Activated CD8-positive, alpha-beta memory T cell treated with anti-CD3 and anti-CD28 coated beads, Interleukin-2, amount 50 U/mL, for 24 hours (primary cell): ENCODE measurements around the gene ASB2.
A peak's percentile ranks its signal among the peaks of the same experiment; 100 is the strongest.

Experiments used
- DNase-seq: peaks from one replicate; pipeline ENCODE4 v3.0.0-alpha.2; 2020; ENCODE audit errors: extremely low read depth

The ASB2 gene

DNA sequence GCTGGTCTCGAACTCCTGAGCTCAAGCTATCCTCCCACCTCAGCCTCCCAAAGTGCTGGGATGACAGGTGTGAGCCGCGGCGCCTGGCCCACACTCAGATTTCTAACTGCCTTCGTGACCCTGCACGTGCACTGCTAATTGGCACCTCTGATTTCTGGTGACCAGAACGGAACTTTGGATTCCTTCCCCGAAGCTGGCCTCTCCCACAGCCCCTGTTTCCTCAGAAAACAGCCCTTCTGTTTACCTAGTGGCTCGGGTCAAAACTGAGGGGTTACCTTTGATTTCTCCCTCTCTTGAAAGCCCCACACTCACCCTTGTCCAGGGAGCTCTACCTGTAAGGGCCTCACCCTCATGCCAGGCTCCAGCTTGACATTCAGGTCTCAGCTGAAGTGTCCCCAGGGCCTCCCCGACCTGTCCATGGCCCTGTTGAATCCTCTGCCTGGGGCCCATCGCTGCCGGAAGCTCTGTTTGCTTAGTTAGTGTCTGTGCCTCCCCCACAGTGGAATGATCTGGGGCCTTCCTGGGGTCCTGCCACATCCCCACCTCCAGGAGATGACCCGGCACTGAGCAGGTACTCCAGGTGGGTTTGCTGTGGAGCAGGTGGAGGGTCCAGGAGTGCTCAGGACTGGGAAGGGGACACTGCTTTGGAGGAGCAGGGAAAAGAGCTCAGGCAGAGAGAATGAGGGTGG is 73.6 kb downstream of the ASB2 start:
- DNase-seq = no peak

DNA sequence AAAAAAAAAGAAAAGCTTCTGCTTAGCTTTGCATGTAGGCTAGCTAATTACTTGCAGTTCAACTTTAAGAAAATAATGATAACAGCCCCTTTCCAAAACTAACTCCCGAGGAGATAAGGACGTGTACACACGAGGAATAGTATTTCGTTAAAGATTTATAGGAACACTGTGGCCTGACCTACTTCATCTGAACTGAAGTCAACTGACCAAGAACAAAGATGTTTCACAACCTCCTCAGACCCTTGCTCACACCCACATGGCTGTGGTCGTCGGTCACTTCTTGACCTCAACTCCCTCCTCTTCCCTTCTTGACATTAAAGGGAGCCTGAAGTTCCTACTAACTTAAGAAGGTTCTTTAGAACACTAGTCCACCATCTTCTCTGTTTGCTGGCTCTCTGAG is 74.6 kb downstream of the ASB2 start:
- DNase-seq = no peak

DNA sequence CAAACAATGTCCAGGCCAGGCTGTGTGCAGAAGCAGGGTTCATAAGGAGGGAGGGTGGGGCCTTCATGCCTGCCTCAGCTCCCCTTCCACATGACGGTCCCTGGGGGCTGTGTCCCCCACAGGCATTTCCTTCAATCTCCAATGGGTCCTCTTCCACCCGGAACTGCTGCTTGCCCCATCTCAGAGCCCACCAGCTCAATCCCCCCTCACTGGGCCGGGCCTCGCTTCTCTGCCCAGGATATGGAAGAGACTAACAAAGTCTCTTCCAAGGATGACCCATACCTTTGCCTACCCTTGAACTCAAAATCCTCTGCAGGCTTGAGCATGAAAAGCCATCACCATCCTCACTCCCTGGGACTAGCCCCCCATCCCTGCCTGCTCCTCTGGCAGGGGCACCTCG is 77.6 kb downstream of the ASB2 start:
- DNase-seq = no peak

DNA sequence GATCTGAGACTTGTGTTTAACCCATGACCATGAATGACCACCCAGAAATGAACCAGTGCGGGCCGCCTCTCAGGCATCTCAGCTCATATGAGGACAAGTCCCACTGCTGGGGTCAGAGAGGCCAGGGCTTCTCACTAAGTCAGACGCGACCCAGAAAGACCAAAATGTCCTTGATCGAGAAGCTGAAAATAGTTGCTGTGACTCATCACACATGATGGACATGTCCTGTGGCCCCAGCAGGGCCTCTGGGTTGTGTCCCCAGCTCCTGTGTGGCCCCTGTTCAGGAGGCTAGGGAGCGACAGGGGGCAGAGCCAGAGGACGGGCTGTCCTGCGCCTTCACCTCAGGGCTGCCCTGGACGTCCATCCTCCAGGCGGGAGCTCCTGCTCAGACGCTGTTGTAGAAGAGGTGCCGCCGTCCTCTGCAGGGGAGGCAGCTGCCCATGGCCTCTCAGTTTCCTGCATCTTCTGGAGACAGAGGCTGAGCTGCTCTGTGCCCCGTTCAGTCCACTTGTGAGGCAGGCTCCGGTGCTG is 78.2 kb downstream of the ASB2 start:
- DNase-seq = no peak

DNA sequence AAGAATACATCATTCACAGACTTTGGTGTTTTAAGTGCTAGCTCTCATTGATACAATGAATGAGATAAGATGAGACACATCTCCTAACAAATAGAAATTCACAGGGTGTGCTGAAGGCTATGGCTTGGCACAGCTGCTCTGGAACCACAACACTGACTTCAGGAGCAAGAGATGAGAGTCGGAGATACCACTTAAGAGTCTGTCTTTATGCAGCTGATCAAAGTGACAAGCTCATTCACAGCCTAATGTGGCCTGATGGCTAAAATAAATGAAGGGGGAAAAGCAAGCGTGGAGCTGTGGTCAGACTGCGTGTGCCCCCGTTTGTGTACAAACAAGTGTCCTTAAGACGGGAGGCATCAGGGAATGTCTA is 78.9 kb downstream of the ASB2 start:
- DNase-seq = no peak

DNA sequence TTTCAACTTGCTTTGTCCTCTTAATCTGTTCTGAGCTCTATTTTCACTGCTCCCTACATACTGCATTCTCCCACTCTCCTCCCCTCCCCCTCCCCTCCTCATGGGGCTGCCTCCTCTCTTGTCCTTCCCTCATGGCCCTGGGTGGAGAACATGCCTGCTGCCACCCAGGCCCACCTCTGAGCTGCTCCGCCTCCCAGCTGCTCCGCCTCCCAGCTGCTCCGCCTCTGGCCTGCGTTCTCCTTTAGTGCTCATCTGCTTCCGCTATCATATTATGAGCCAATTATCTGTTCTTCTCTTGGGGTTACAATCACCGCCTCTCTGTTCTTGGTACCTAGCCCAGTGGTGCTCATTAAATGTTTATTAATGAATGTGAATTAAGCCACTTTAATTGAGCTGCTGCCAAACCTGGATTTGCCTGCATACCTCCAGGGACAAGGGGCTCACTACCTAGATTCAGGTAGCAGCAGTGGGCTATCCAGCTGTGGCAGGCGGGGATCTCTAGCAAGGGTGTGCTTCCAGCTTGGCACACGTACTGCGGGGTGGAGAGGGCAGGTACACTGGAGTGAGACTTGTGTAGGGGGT is 81.3 kb downstream of the ASB2 start:
- no peak for DNase-seq

DNA sequence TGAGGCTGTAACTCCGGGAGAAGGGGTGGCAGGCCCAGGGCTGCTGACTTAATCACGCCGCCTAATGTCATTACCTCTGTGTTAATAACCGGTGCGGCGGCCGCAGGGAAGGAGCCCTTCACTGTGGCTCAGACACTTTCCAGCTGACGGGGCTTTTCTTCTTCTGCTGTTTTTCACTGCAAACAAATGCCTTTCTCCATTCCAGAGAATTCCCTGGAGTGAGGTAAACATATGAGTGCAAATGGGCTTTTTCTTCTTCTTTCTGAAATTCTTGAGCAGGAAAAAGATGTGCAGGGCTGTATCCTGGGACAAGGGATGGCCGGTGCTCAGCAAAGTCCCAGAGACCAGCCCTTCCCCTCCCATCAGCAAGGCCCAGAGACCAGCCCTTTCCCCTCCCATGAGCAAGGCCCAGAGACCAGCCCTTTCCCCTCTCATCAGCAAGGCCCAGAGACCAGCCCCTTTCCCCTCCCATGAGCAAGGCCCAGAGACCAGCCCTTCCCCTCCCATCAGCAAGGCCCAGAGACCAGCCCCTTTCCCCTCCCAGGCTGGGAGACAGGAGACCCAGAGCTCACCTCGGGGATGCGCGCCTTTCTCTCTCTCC is 82.6 kb downstream of the ASB2 start:
- DNase-seq = no peak

DNA sequence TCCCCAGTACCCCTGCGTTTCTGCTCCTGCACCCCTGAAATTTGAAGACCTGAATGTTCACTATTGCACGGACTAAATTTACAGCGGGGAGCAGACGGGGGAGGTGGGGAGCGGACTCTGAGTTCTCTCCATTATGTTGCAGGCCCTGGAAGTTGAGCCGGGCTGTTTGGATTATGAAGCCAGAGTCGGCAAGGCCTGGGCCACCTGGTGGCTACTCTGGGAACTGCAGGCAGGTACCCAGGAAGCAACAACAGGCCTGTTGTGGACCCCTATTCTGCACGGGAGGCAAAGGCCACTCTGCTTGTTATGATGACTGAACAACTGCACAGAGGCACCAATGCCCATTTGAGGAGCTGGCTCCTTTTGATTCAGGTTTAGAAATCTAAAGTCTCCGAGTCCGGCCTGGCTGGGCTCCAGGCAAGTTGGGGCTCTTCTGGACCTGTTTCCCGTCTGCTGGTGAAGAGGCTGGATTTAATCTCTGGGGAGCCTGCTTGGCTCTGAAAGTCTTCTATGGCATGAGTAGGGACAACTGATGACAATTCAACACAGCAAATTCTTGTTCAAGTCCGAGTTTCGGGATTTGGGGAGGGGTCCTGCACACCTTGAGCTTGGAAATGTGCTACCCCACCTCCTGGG is 83.3 kb downstream of the ASB2 start:
- DNase-seq = peak; percentile 35

DNA sequence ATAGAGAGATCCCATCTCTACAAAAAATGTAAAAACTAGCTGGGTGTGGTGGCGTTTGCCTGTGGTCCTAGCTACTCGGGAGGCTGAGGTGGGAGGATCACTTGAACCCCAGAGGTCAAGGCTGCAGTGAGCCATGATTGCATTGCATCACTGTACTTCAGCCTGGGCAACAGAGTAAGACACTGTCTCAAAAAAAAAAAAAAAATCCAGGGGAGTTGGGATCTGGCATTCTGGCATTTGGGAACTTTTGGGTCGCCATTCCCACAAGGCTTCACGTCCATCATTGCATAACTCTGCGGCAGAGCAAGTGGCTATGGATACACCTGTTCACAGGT is 83.9 kb downstream of the ASB2 start:
- no peak for DNase-seq

DNA sequence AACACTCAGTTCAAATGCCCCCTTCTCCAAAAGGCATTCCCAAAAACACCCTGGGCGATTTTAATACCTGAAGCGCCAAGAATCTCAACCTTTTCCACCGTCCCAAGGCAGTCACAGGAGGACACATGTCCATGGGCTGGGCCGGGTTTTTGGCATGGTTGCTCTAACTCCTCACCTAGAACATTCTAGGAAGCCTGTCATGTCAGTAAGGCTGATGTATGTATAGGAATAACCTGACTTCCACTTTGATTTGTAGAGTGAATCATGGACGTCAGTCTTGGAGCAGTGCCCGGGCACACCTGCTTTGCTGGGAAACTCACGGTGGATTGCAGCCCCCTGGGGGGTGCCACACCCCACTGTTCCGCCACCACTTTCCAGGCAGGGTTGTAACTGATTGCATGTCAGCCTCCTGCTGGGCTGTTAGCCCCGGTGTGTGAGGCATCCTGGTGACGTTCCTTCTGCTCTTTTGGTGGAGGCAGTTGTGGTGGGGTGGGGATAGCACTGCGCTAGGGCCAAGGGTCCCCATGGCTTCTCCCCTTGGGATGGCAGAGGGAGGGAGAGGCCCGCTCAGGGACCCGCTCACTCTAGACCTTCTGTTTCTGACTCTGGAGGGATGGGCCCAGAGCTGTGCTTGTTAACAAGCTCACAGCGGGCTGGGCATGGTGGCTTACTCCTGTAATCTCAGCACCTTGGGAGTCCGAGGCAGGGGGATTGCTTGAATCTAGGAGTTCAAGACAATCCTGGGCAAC is 84.4 kb downstream of the ASB2 start:
- DNase-seq = no peak

DNA sequence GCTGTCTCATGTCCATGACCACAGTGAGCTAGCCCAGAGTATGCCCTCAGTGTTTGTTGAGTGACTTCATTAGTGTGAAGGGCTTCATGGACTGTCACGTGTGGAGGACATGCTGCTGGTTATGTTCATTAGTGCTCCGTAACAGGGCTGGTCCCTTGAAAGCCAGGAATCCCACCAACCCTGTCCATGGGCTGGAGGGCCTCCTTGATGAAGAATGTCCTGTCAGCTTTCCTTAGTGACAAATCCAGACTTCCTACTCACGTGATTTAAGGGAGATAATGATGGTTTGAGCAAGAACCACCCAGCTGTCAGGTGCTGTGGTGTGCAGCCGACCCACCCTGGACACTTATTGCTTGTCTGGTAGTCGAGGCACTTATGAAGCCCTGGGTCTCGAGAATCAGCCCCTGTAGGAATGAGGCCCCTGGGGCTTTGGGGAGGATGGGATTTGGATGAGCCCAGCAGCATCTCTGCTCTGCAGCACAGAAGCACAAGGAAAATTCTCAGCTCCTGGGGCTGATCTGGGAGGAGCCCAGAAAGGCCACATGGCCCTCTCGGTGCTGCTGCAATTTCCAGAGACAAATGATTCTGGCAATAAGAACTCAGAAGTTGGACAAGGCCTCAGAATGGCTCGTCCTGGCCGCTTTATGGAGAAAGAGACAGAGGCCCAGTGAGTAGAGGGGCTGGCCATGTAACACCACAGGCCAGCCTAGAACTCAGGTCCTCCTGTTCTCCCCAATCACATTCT is 86.5 kb downstream of the ASB2 start:
- no peak for DNase-seq

DNA sequence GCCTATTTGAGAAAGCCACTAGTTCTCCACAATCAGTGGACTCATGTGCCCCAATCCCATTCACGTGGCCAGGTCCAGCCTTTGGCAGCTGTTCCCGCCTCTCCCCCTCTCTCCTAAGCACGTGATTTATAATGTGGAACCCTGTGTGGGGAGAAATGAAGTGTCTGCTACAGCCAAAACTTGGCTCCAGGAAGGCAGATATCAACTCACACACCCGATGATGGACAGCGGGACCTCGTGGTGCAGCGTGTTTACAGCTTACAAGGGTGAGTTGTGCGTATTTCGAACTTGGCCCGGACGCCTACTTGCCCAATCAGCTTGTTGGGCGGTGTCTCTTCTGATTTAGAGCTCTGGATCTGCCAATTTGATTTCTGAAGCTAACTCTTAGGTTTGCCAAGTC is 87.4 kb downstream of the ASB2 start:
- no peak for DNase-seq

DNA sequence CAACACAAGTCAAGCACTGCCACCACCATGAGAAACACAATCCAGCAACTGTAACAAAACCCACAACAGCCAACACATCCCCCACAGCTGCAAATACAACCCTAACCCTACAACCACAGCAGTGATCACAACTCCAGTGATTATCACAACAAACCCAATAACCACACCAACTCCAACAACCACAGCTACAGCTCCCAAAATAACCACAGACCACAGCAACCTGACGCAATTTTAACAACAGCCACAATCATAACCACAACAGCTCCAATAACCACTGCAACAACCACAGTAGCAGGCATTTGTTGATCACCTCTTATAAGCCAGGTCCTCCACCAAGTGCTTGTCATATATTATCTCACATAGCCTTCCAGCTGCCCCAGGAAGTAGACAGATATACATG is 91.4 kb downstream of the ASB2 start:
- no peak for DNase-seq
